OCI-LY1 (cell line): Measurements from ENCODE around the gene FCRLA.

Experiments
- H2AFZ ChIP-seq: fragments of 200-600 bp; sonication (generic), shearing (Covaris generic); 2 replicates; pipeline ENCODE4 v1.6.0; 2014; ENCODE audit warnings: antibody characterized with exemption, mild to moderate bottlenecking, low read length
- H3F3A ChIP-seq: fragments of 200-600 bp; sonication (generic), shearing (Covaris generic); 2 replicates; pipeline ENCODE4 v1.6.0; 2014; ENCODE audit warnings: mild to moderate bottlenecking, antibody characterized with exemption, low read length, moderate library complexity; ENCODE audit not compliant: insufficient read depth
- H3K27ac ChIP-seq: fragments of 200-600 bp; sonication (generic); 2 replicates; pipeline ENCODE4 v1.5.1; 2014; ENCODE audit warnings: low read length, mixed run types, mild to moderate bottlenecking, low read depth; ENCODE audit not compliant: poor library complexity, severe bottlenecking
- H3K27me3 ChIP-seq: fragments of 200-600 bp; sonication (generic); 2 replicates; pipeline ENCODE4 v1.6.0; 2014; ENCODE audit warnings: antibody characterized with exemption, mild to moderate bottlenecking, low read length, moderate library complexity; ENCODE audit not compliant: insufficient read depth
- H3K36me3 ChIP-seq: fragments of 200-600 bp; sonication (generic); 2 replicates; pipeline ENCODE4 v1.6.1; 2014; ENCODE audit warnings: mild to moderate bottlenecking, antibody characterized with exemption, low read length, moderate library complexity, mixed read lengths; ENCODE audit not compliant: insufficient read depth
- H3K4me1 ChIP-seq: fragments of 200-600 bp; sonication (generic); 2 replicates; pipeline ENCODE4 v1.5.1; 2014; ENCODE audit warnings: mild to moderate bottlenecking, low read length, moderate library complexity; ENCODE audit not compliant: insufficient read depth, severe bottlenecking
- H3K4me2 ChIP-seq: fragments of 200-600 bp; sonication (generic), shearing (Covaris generic); 2 replicates; pipeline ENCODE4 v1.6.1; 2014; ENCODE audit warnings: low read length
- H3K4me3 ChIP-seq: fragments of 200-600 bp; sonication (generic); 2 replicates; pipeline ENCODE4 v1.5.1; 2014; ENCODE audit warnings: low read length, low read depth, mild to moderate bottlenecking, mixed read lengths; ENCODE audit not compliant: poor library complexity, severe bottlenecking
- H3K79me2 ChIP-seq: fragments of 200-600 bp; shearing (Covaris generic); 2 replicates; pipeline ENCODE4 v1.6.1; 2016; ENCODE audit warnings: mixed run types, low read length, mixed read lengths; ENCODE audit not compliant: insufficient read depth
- H3K9ac ChIP-seq: fragments of 200-600 bp; sonication (generic), shearing (Covaris generic); 2 replicates; pipeline ENCODE4 v1.6.1; 2014; ENCODE audit warnings: mild to moderate bottlenecking, low read length, mixed read lengths
- H3K9me2 ChIP-seq: fragments of 200-600 bp; sonication (generic), shearing (Covaris generic); 2 replicates; pipeline ENCODE4 v1.6.1; 2014; ENCODE audit warnings: low read depth, mild to moderate bottlenecking, low read length, mixed read lengths
- H3K9me3 ChIP-seq: fragments of 200-600 bp; shearing (Covaris generic); 2 replicates; pipeline ENCODE4 v1.6.1; 2014; ENCODE audit warnings: low read length, mixed read lengths
- H4K20me1 ChIP-seq: fragments of 200-600 bp; sonication (generic), shearing (Covaris generic); 2 replicates; pipeline ENCODE4 v1.6.0; 2016; ENCODE audit warnings: mild to moderate bottlenecking, low read length; ENCODE audit not compliant: insufficient read depth
- CTCF ChIP-seq: fragments of 200-600 bp; sonication (generic), shearing (Covaris generic); IDR thresholded peaks from 2 replicates; pipeline ENCODE4 v1.5.1; 2017; ENCODE audit warnings: mild to moderate bottlenecking, antibody characterized with exemption, low read length, moderate library complexity, mixed read lengths
- EZH2 ChIP-seq: fragments of 200-600 bp; sonication (generic), shearing (Covaris generic); IDR thresholded peaks from 2 replicates; pipeline ENCODE4 v1.8.0; 2017; ENCODE audit warnings: borderline replicate concordance, mixed run types, mild to moderate bottlenecking, antibody characterized with exemption, low read length, moderate library complexity, mixed read lengths

Gene FCRLA

DNA sequence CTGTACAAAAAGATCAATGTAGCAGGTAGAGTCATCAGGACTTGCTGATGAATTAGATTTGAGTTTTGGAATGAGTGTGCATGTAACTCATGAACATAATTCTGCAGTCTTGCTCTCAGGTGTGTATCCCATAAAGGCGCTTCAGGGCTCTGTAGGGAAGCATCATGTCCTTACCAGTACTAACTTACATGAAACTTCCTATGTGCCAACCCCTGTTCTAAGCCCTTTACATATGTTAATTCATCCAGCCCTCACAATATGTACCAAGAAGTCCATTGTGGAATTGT is 12.2 kb downstream of the FCRLA start:
- peaks cover 3% of the 10 kb centered on the region; the same call in 1 of the 2 replicates for H3F3A ChIP-seq
- H3K9me3 ChIP-seq = no peaks in the 10 kb centered on the region
- peaks cover 11% of the 10 kb centered on the region; the same call in 1 of the 2 replicates for H3K79me2 ChIP-seq
- H3K9ac ChIP-seq = peak overlapping the region; percentile 35; the same call in 1 of the 2 replicates
- TF ChIP-seq CTCF (no peak), EZH2 (no peak)
- H4K20me1 ChIP-seq = no peaks in the 10 kb centered on the region
- H3K27me3 ChIP-seq = no peaks in the 10 kb centered on the region
- peaks cover 83% of the 10 kb centered on the region for H3K4me1 ChIP-seq
- no peak overlapping the region for H2AFZ ChIP-seq
- peak overlapping the region; percentile 54 for H3K4me2 ChIP-seq
- H3K9me2 ChIP-seq = no peaks in the 10 kb centered on the region
- H3K27ac ChIP-seq = peak overlapping the region; percentile 92
- H3K36me3 ChIP-seq = peaks cover 6% of the 10 kb centered on the region; the same call in 1 of the 2 replicates
- peak overlapping the region; percentile 25 for H3K4me3 ChIP-seq

DNA sequence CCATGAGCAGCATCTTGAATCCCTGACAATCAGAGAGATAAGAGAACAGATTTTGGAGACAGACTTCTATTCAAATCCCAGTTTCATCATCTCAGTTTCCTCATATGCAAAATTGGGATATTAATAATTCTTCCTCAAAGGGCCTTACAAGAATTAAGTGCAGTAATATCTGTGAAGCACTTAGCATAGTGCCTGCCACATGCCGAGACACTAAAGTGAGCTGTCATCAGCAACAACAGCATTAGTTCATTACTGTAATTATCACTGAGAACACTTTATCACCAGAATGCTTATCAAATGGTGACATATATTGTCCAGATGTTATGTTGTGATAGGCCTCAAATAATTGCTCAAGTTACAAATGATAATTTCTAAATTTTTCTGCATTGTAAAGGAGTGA is 13.4 kb downstream of the FCRLA start:
- Histone ChIP-seq H3K79me2 (peaks cover 11% of the 10 kb centered on the region; the same call in 1 of the 2 replicates), H3K4me2 (peak overlapping the region; percentile 85), H2AFZ (no peak overlapping the region), H3K27ac (peak overlapping the region; percentile 92), H3K9me3 (no peaks in the 10 kb centered on the region), H3F3A (0 out of 2 replicates have a peak, but pooled peaks cover 3% of the 10 kb centered on the region), H3K27me3 (no peaks in the 10 kb centered on the region), H3K9ac (peak overlapping the region; percentile 69), H3K9me2 (no peaks in the 10 kb centered on the region), H3K4me3 (peak overlapping the region; percentile 78), H3K36me3 (peaks cover 12% of the 10 kb centered on the region; the same call in 1 of the 2 replicates), H3K4me1 (peaks cover 95% of the 10 kb centered on the region), H4K20me1 (no peaks in the 10 kb centered on the region)
- TF ChIP-seq EZH2 (no peak), CTCF (no peak)

- no peaks in the 10 kb centered on the region for H4K20me1 ChIP-seq
- peak within 1 kb of the TSS; percentile 69 for H3K9ac ChIP-seq
- no peaks in the 10 kb centered on the region for H3K9me3 ChIP-seq
- H2AFZ ChIP-seq = no peak within 1 kb of the TSS
- H3F3A ChIP-seq = 0 out of 2 replicates have a peak, but pooled peaks cover 3% of the 10 kb centered on the region
- peaks cover 12% of the 10 kb centered on the region; the same call in 1 of the 2 replicates for H3K36me3 ChIP-seq
- peaks cover 100% of the 10 kb centered on the region for H3K4me1 ChIP-seq
- peak within 1 kb of the TSS; percentile 78 for H3K4me3 ChIP-seq
- TF ChIP-seq EZH2 (no peak), CTCF (no peak)
- peak within 1 kb of the TSS; percentile 92 for H3K27ac ChIP-seq
- peaks cover 11% of the 10 kb centered on the region; the same call in 1 of the 2 replicates for H3K79me2 ChIP-seq
- peak within 1 kb of the TSS; percentile 85 for H3K4me2 ChIP-seq
- no peaks in the 10 kb centered on the region for H3K27me3 ChIP-seq
- H3K9me2 ChIP-seq = no peaks in the 10 kb centered on the region
These were observed 14.1 kb downstream of the FCRLA start, which contains the start of gene FCRLB for GRCh38 chr1:161720956-161721737. Gene FCRLB, plus strand, starts transcription at chr1:161721544. Its CDS starts 1,129 bp downstream, at chr1:161722673.
